ENCODE results near the gene IL17RD. TPM values are rescaled to one million over a fixed set of nuclear protein-coding genes. Genes with fewer than 3 reads are reported as not detected.
A peak's percentile ranks its signal among the peaks of the same experiment; 100 is the strongest.

IL17RD gene
- total RNA-seq (2012; rRNA removed): 1.1 and 1.5 TPM in 2 replicates

- Histone ChIP-seq H3K36me3 (ENCODE audit: insufficient read depth, low read length) (no peaks in the 10 kb centered on the region), H3K4me3 (ENCODE audit: low read length) (peak within 1 kb of the TSS; percentile 85), H3K4me1 (ENCODE audit: control insufficient read depth, insufficient read depth, low read length) (peaks cover 10% of the 10 kb centered on the region), H3K9ac (ENCODE audit: low read depth, low read length) (peak within 1 kb of the TSS; percentile 59), H3K9me3 (replicated peaks; ENCODE audit: low read length) (no peaks in the 10 kb centered on the region), H3K27me3 (ENCODE audit: control insufficient read depth, insufficient read depth, low read length) (peaks cover 52% of the 10 kb centered on the region), H3K4me2 (ENCODE audit: low read length) (peak within 1 kb of the TSS; percentile 100)
Observed at GRCh38 chr3:57164657-57165573, at the start of gene IL17RD. Gene IL17RD, minus strand, starts transcription at chr3:57165353. Its CDS starts 67 bp downstream, at chr3:57165286.

GRCh38 chr3:57206423-57206822 is 41.3 kb upstream of the IL17RD start:
- Histone ChIP-seq H3K4me1 (ENCODE audit: control insufficient read depth, insufficient read depth, low read length) (no peaks in the 10 kb centered on the region), H3K36me3 (ENCODE audit: insufficient read depth, low read length) (no peaks in the 10 kb centered on the region)

GRCh38 chr3:57199895-57200297 is 34.7 kb upstream of the IL17RD start, which contains the start of gene HESX1:
Gene HESX1, minus strand, starts transcription at chr3:57199978. Its CDS starts 60 bp downstream, at chr3:57199918.
- Histone ChIP-seq H3K4me3 (ENCODE audit: low read length) (no peak within 1 kb of the TSS), H3K9ac (ENCODE audit: low read depth, low read length) (no peak within 1 kb of the TSS), H3K9me3 (replicated peaks; ENCODE audit: low read length) (no peaks in the 10 kb centered on the region), H3K27me3 (ENCODE audit: control insufficient read depth, insufficient read depth, low read length) (no peaks in the 10 kb centered on the region), H3K4me2 (ENCODE audit: low read length) (no peak within 1 kb of the TSS), H3K36me3 (ENCODE audit: insufficient read depth, low read length) (no peaks in the 10 kb centered on the region), H3K4me1 (ENCODE audit: control insufficient read depth, insufficient read depth, low read length) (no peaks in the 10 kb centered on the region)

More at GRCh38 chr3:57206423-57206822, 41.3 kb upstream of the IL17RD start:
- no peak overlapping the region for H3K4me2 ChIP-seq (ENCODE audit: low read length)
- no peaks in the 10 kb centered on the region for H3K9me3 ChIP-seq (replicated peaks; ENCODE audit: low read length)
- no peaks in the 10 kb centered on the region for H3K27me3 ChIP-seq (ENCODE audit: control insufficient read depth, insufficient read depth, low read length)
- no peak overlapping the region for H3K9ac ChIP-seq (ENCODE audit: low read depth, low read length)
- H3K4me3 ChIP-seq (ENCODE audit: low read length): no peak overlapping the region

- no peak overlapping the region for H3K4me2 ChIP-seq (ENCODE audit: low read length)
- no peak overlapping the region for H3K4me3 ChIP-seq (ENCODE audit: low read length)
- H3K9ac ChIP-seq (ENCODE audit: low read depth, low read length): no peak overlapping the region
- H3K27me3 ChIP-seq (ENCODE audit: control insufficient read depth, insufficient read depth, low read length): peaks cover 6% of the 10 kb centered on the region
- H3K9me3 ChIP-seq (replicated peaks; ENCODE audit: low read length): no peaks in the 10 kb centered on the region
- no peaks in the 10 kb centered on the region for H3K4me1 ChIP-seq (ENCODE audit: control insufficient read depth, insufficient read depth, low read length)
- H3K36me3 ChIP-seq (ENCODE audit: insufficient read depth, low read length): no peaks in the 10 kb centered on the region
Observed at GRCh38 chr3:57194641-57195040, 29.5 kb upstream of the IL17RD start.

GRCh38 chr3:57192028-57192427 is 26.9 kb upstream of the IL17RD start:
- no peaks in the 10 kb centered on the region for H3K36me3 ChIP-seq (ENCODE audit: insufficient read depth, low read length)

GRCh38 chr3:57184526-57184925 is 19.4 kb upstream of the IL17RD start:
- H3K27me3 ChIP-seq (ENCODE audit: control insufficient read depth, insufficient read depth, low read length): peaks cover 9% of the 10 kb centered on the region
- H3K4me1 ChIP-seq (ENCODE audit: control insufficient read depth, insufficient read depth, low read length): no peaks in the 10 kb centered on the region
- H3K9me3 ChIP-seq (replicated peaks; ENCODE audit: low read length): no peaks in the 10 kb centered on the region
- no peak overlapping the region for H3K4me3 ChIP-seq (ENCODE audit: low read length)
- H3K36me3 ChIP-seq (ENCODE audit: insufficient read depth, low read length): no peaks in the 10 kb centered on the region
- H3K9ac ChIP-seq (ENCODE audit: low read depth, low read length): no peak overlapping the region
- no peak overlapping the region for H3K4me2 ChIP-seq (ENCODE audit: low read length)

More at GRCh38 chr3:57192028-57192427, 26.9 kb upstream of the IL17RD start:
- Histone ChIP-seq H3K9me3 (replicated peaks; ENCODE audit: low read length) (no peaks in the 10 kb centered on the region), H3K9ac (ENCODE audit: low read depth, low read length) (no peak overlapping the region), H3K4me1 (ENCODE audit: control insufficient read depth, insufficient read depth, low read length) (no peaks in the 10 kb centered on the region), H3K27me3 (ENCODE audit: control insufficient read depth, insufficient read depth, low read length) (peaks cover 6% of the 10 kb centered on the region), H3K4me2 (ENCODE audit: low read length) (no peak overlapping the region), H3K4me3 (ENCODE audit: low read length) (no peak overlapping the region)

GRCh38 chr3:57179580-57180410 is 14.6 kb upstream of the IL17RD start:
- no peaks in the 10 kb centered on the region for H3K9me3 ChIP-seq (replicated peaks; ENCODE audit: low read length)
- no peak overlapping the region for H3K4me2 ChIP-seq (ENCODE audit: low read length)
- H3K36me3 ChIP-seq (ENCODE audit: insufficient read depth, low read length): no peaks in the 10 kb centered on the region
- H3K9ac ChIP-seq (ENCODE audit: low read depth, low read length): no peak overlapping the region
- peaks cover 31% of the 10 kb centered on the region for H3K27me3 ChIP-seq (ENCODE audit: control insufficient read depth, insufficient read depth, low read length)
- H3K4me1 ChIP-seq (ENCODE audit: control insufficient read depth, insufficient read depth, low read length): no peaks in the 10 kb centered on the region
- H3K4me3 ChIP-seq (ENCODE audit: low read length): no peak overlapping the region

GRCh38 chr3:57176045-57176444 is 10.9 kb upstream of the IL17RD start:
- H3K36me3 ChIP-seq (ENCODE audit: insufficient read depth, low read length): no peaks in the 10 kb centered on the region
- H3K27me3 ChIP-seq (ENCODE audit: control insufficient read depth, insufficient read depth, low read length): peaks cover 44% of the 10 kb centered on the region
- no peak overlapping the region for H3K4me2 ChIP-seq (ENCODE audit: low read length)
- no peak overlapping the region for H3K9ac ChIP-seq (ENCODE audit: low read depth, low read length)
- H3K4me1 ChIP-seq (ENCODE audit: control insufficient read depth, insufficient read depth, low read length): no peaks in the 10 kb centered on the region
- H3K4me3 ChIP-seq (ENCODE audit: low read length): no peak overlapping the region
- H3K9me3 ChIP-seq (replicated peaks; ENCODE audit: low read length): no peaks in the 10 kb centered on the region

GRCh38 chr3:57173687-57174086 is 8.5 kb upstream of the IL17RD start:
- no peak overlapping the region for H3K4me2 ChIP-seq (ENCODE audit: low read length)
- H3K4me3 ChIP-seq (ENCODE audit: low read length): no peak overlapping the region
- H3K9ac ChIP-seq (ENCODE audit: low read depth, low read length): no peak overlapping the region
- H3K9me3 ChIP-seq (replicated peaks; ENCODE audit: low read length): no peaks in the 10 kb centered on the region
- peaks cover 34% of the 10 kb centered on the region for H3K27me3 ChIP-seq (ENCODE audit: control insufficient read depth, insufficient read depth, low read length)
- H3K36me3 ChIP-seq (ENCODE audit: insufficient read depth, low read length): no peaks in the 10 kb centered on the region
- H3K4me1 ChIP-seq (ENCODE audit: control insufficient read depth, insufficient read depth, low read length): no peaks in the 10 kb centered on the region

GRCh38 chr3:57170946-57171345 is 5.8 kb upstream of the IL17RD start:
- Histone ChIP-seq H3K9ac (ENCODE audit: low read depth, low read length) (no peak overlapping the region), H3K9me3 (replicated peaks; ENCODE audit: low read length) (no peaks in the 10 kb centered on the region), H3K4me3 (ENCODE audit: low read length) (no peak overlapping the region), H3K4me2 (ENCODE audit: low read length) (no peak overlapping the region), H3K27me3 (ENCODE audit: control insufficient read depth, insufficient read depth, low read length) (peaks cover 46% of the 10 kb centered on the region), H3K36me3 (ENCODE audit: insufficient read depth, low read length) (no peaks in the 10 kb centered on the region), H3K4me1 (ENCODE audit: control insufficient read depth, insufficient read depth, low read length) (no peaks in the 10 kb centered on the region)

- H3K4me3 ChIP-seq (ENCODE audit: low read length): peak overlapping the region; percentile 72
- no peaks in the 10 kb centered on the region for H3K4me1 ChIP-seq (ENCODE audit: control insufficient read depth, insufficient read depth, low read length)
- peak overlapping the region; percentile 68 for H3K9ac ChIP-seq (ENCODE audit: low read depth, low read length)
- peaks cover 49% of the 10 kb centered on the region for H3K27me3 ChIP-seq (ENCODE audit: control insufficient read depth, insufficient read depth, low read length)
- H3K9me3 ChIP-seq (replicated peaks; ENCODE audit: low read length): no peaks in the 10 kb centered on the region
- peak overlapping the region; percentile 95 for H3K4me2 ChIP-seq (ENCODE audit: low read length)
- H3K36me3 ChIP-seq (ENCODE audit: insufficient read depth, low read length): no peaks in the 10 kb centered on the region
Observed at GRCh38 chr3:57169872-57170623, 4.9 kb upstream of the IL17RD start.
